Measurements from ENCODE around the gene SSTR5. TPM values are rescaled to one million over a fixed set of nuclear protein-coding genes. Genes with fewer than 3 reads are reported as not detected.

The SSTR5 gene
- total RNA-seq, 4 donors from 2014 or later = not detected

- intact Hi-C loops (cut with DNase I; ENCODE audit: low total_unique reads) = no loop called here
- TF ChIP-seq CTCF (IDR thresholded peaks at IDR 0.05) (no peak), POLR2A (IDR thresholded peaks at IDR 0.05) (no peak)
- peaks cover 0 to 4% of the 10 kb centered on the region in 2 donors for H3K27me3 ChIP-seq
Observed at GRCh38 chr16:1036166-1036565, 36.4 kb upstream of the SSTR5 start.

GRCh38 chr16:1036726-1037393, 35.7 kb upstream of the SSTR5 start:
- H3K27me3 ChIP-seq = peaks cover 0 to 4% of the 10 kb centered on the region in 2 donors
- TF ChIP-seq POLR2A (IDR thresholded peaks at IDR 0.05) (no peak), CTCF (IDR thresholded peaks at IDR 0.05) (no peak)
- no peaks in the 10 kb centered on the region for H3K9me3 ChIP-seq
- no peak for DNase-seq
- H3K36me3 ChIP-seq = no peaks in the 10 kb centered on the region
- no peaks in the 10 kb centered on the region for H3K4me1 ChIP-seq
- intact Hi-C loops (cut with DNase I; ENCODE audit: low total_unique reads) = no loop called here
- H3K27ac ChIP-seq = no peak overlapping the region
- H3K4me3 ChIP-seq = no peak overlapping the region

More at GRCh38 chr16:1036166-1036565, 36.4 kb upstream of the SSTR5 start:
- no peaks in the 10 kb centered on the region for H3K9me3 ChIP-seq
- no peaks in the 10 kb centered on the region for H3K36me3 ChIP-seq
- H3K4me1 ChIP-seq = no peaks in the 10 kb centered on the region
- no peak overlapping the region for H3K4me3 ChIP-seq
- H3K27ac ChIP-seq = no peak overlapping the region
- DNase-seq = no peak

- DNase-seq = no peak
- peaks cover 0 to 4% of the 10 kb centered on the region in 2 donors for H3K27me3 ChIP-seq
- no peaks in the 10 kb centered on the region for H3K9me3 ChIP-seq
- H3K4me3 ChIP-seq = no peak overlapping the region
- intact Hi-C loops (cut with DNase I; ENCODE audit: low total_unique reads) = no loop called here
- no peak overlapping the region for H3K27ac ChIP-seq
- H3K36me3 ChIP-seq = no peaks in the 10 kb centered on the region
- no peaks in the 10 kb centered on the region for H3K4me1 ChIP-seq
- TF ChIP-seq CTCF (IDR thresholded peaks at IDR 0.05) (no peak), POLR2A (IDR thresholded peaks at IDR 0.05) (no peak)
Observed at GRCh38 chr16:1037394-1038257, 34.9 kb upstream of the SSTR5 start.

GRCh38 chr16:1038932-1039331, 33.6 kb upstream of the SSTR5 start:
- Histone ChIP-seq H3K4me1 (peaks cover 0 to 3% of the 10 kb centered on the region in 2 donors), H3K36me3 (no peaks in the 10 kb centered on the region), H3K9me3 (no peaks in the 10 kb centered on the region), H3K27me3 (peaks cover 0 to 8% of the 10 kb centered on the region in 2 donors), H3K4me3 (no peak overlapping the region), H3K27ac (no peak overlapping the region)
- DNase-seq = no peak
- no peak for TF ChIP-seq CTCF (IDR thresholded peaks at IDR 0.05)
- no peak for TF ChIP-seq POLR2A (IDR thresholded peaks at IDR 0.05)
- intact Hi-C loops (cut with DNase I; ENCODE audit: low total_unique reads) = no loop called here

- intact Hi-C loops (cut with DNase I; ENCODE audit: low total_unique reads) = no loop called here
- Histone ChIP-seq H3K27me3 (peaks cover 3 to 16% of the 10 kb centered on the region in 2 donors), H3K36me3 (no peaks in the 10 kb centered on the region), H3K4me3 (no peak overlapping the region), H3K27ac (no peak overlapping the region), H3K9me3 (no peaks in the 10 kb centered on the region), H3K4me1 (peaks cover 0 to 7% of the 10 kb centered on the region in 2 donors)
- TF ChIP-seq POLR2A (IDR thresholded peaks at IDR 0.05) = no peak
- TF ChIP-seq CTCF (IDR thresholded peaks at IDR 0.05) = no peak
- DNase-seq = no peak
Observed at GRCh38 chr16:1039762-1040161, 32.8 kb upstream of the SSTR5 start.

All from uterus (tissue), 4 donors.